GM08714 (cell line): ENCODE data around the gene USP30.
A peak's percentile ranks its signal among the peaks of the same experiment; 100 is the strongest.
"Not testable (repeated sequence)": the region's sequence is repeated elsewhere in the genome, so short reads cannot be mapped to it uniquely, and the experiment has no call there.

Source experiments
- H3K4me3 ChIP-seq: fragments of 200-500 bp; sonication (Bioruptor generic); 2 replicates; pipeline ENCODE4 v1.5.1; 2014; ENCODE audit warnings: mild to moderate bottlenecking, low read length, inconsistent platforms
- ZNF274 ChIP-seq: IDR thresholded peaks from 2 replicates; pipeline ENCODE4 v1.6.1; 2012; ENCODE audit warnings: mild to moderate bottlenecking, low read depth, low read length

USP30 gene, protein sequence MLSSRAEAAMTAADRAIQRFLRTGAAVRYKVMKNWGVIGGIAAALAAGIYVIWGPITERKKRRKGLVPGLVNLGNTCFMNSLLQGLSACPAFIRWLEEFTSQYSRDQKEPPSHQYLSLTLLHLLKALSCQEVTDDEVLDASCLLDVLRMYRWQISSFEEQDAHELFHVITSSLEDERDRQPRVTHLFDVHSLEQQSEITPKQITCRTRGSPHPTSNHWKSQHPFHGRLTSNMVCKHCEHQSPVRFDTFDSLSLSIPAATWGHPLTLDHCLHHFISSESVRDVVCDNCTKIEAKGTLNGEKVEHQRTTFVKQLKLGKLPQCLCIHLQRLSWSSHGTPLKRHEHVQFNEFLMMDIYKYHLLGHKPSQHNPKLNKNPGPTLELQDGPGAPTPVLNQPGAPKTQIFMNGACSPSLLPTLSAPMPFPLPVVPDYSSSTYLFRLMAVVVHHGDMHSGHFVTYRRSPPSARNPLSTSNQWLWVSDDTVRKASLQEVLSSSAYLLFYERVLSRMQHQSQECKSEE

GRCh38 chr12:109052414-109053323, at the start of gene USP30:
Gene USP30 (plus strand): TSS chr12:109052576. CDS start chr12:109052679, 103 bp downstream.
- peak within 1 kb of the TSS; percentile 69 for H3K4me3 ChIP-seq
- no peak for TF ChIP-seq ZNF274

DNA sequence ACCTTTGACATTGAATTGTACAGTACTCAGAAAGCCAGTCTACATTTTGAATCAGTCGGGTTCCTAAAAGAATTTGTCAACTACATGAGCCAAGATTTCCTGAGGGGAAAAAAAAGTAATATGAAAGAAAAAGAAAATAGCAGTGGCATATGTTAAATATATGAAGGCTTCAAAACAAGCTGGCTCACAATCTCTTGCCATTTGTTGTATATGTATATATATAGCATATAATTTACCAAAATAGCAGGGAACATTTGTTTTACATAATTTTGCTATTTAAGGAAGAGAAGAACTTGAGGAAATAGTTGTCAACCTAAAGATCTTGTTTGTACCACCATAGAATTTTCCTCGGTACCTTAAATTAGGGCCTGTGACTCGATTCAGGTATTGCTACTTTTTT, 48.4 kb upstream of the USP30 start:
- no peak overlapping the region for H3K4me3 ChIP-seq
- no peak for TF ChIP-seq ZNF274

- H3K4me3 ChIP-seq, result no peak overlapping the region
- TF ChIP-seq ZNF274, result no peak
Observed at GRCh38 chr12:109009766-109010165, 42.6 kb upstream of the USP30 start.

- no peak for TF ChIP-seq ZNF274
- no peak overlapping the region for H3K4me3 ChIP-seq
Observed at GRCh38 chr12:109010259-109010658, 42.1 kb upstream of the USP30 start.

DNA sequence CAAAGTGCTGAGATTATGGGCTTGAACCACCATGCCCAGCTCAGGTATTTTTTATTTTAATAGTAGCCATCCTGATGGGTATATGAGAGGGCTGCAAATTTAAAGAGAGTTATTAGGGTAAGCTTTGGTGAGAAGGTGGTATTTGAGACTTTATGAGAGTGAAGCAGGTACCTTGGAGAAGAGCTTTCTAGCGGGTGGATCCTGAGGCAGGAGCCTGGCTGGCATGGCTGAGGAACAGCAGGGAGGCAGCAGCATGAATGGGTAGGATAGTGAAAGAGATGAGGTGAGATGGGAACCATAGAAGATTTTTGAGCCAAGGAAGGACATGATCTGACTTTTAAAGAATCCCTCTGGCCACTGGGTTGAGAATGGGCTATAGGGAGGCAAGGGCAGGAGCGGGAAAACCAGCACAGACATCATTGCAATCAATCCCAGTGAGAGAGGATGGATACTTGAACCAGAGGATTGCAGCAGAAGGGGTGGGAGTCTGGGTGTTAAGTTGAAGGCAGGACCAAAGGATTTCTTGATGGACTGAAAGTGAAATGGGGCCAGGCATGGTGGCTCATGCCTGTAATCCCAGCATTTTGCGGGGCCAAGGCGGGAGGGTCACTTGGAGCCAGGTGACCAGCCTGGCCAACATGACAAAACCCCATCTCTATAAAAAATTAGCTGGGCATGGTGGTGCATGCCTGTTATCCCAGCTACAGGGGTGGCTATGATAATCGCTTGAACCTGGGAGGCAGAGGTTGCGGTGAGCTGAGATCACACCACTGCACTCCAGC, 37.2 kb upstream of the USP30 start:
- no peak for TF ChIP-seq ZNF274
- H3K4me3 ChIP-seq, result no peak overlapping the region

DNA sequence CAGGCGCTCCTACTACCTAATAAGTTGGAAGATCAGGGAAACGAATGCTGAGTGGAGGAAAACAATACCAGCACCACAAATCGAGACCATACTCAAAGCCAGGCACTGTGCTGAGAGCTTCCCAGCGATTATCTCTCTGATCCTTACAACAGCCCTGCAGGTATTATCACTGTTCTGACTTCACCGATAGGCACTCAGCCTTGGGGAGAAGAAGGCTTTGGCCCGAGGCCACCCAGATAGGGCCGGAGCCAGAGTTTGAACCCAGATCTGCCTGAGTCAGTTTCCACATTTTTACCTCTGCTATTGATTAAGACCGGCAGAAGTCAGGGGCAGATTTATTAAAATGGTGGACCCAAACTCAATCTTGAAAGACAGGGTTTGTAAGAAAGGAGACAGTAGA, 36.4 kb upstream of the USP30 start:
- H3K4me3 ChIP-seq, result no peak overlapping the region
- TF ChIP-seq ZNF274, result no peak

DNA sequence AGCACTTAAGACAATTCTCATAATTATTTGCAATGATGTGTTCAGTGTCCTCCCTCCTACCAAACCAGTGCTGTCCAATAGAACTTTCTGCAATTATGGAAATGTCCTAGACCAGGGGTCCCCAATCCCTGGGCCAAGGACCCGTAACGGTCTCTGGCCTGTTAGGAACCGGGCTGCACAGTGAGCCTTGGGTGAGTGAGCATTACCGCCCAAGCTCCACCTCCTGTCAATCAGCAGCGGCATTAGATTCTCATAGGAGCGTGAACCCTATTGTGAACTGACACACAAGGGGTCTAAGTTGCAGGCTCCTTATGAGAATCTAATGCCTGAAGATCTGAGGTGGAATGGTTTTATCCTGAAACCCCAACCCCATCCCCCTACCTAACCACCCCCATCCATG, 35.4 kb upstream of the USP30 start:
- no peak for TF ChIP-seq ZNF274
- H3K4me3 ChIP-seq, result no peak overlapping the region

GRCh38 chr12:109018296-109018695, 34.1 kb upstream of the USP30 start:
- TF ChIP-seq ZNF274, result no peak
- H3K4me3 ChIP-seq, result no peak overlapping the region

- TF ChIP-seq ZNF274, result no peak
Observed at GRCh38 chr12:109020146-109020795, 32.1 kb upstream of the USP30 start.

DNA sequence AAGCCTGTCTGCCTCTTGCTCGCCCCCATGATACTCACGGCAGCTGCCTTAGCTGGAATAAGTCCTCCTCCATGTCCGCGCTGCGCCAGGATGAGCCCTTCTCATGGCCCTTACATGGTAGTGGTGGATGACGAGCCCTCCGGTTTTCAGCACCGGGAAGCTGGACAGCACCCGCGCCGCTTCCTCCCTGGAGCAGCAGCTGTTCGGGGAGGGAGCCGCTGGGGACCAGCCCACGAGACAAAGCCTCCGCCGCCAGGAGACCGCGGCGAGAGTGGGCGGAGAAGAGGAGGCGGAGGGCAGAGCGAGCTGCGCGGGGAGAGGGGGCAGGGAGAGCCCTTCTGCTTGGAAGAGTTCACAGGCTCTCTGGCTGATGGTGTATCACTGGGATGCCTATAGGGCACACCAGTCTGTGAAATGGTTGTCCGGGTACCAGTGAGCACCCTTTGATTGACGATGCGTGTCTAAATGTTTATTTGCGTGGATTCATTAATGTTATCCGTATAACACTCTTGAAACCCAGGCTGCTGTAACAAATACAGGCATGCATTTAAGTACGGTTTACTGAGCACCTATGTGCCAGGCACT, 31.5 kb upstream of the USP30 start, which contains the start of gene SVOP:
Gene SVOP, minus strand, starts transcription at position 273 of the 585 bp plus-strand sequence. Its CDS starts 200 bp downstream, at position 73.
- no peak for TF ChIP-seq ZNF274
- H3K4me3 ChIP-seq, result no peak within 1 kb of the TSS

More at GRCh38 chr12:109020146-109020795, 32.1 kb upstream of the USP30 start:
- H3K4me3 ChIP-seq, result no peak overlapping the region

- no peak overlapping the region for H3K4me3 ChIP-seq
- no peak for TF ChIP-seq ZNF274
Observed at GRCh38 chr12:109027767-109028166, 24.6 kb upstream of the USP30 start.

DNA sequence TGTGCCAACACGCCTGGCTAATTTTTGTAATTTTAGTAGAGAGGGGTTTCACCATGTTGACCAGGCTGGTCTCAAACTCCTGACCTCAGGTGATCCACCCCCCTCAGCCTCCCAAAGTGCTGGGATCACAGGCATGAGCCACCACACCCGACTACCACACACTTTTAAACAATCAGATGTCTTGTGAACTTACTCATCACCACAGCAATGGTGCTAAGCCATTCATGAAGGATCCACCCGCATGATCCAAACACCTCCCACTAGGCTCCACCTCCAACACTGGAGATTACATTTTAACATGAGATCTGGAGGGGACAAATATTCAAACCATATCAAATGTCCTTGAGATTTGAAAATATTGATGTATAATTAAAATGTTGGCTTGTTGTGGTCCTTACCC, 23.8 kb upstream of the USP30 start:
- H3K4me3 ChIP-seq, result not testable (repeated sequence)

GRCh38 chr12:109029411-109029810, 23.0 kb upstream of the USP30 start:
- TF ChIP-seq ZNF274, result no peak
- no peak overlapping the region for H3K4me3 ChIP-seq
